Left renal cortex interstitium (tissue), 4 donors: ENCODE data around the gene TRPM5. TPM values are rescaled to one million over a fixed set of nuclear protein-coding genes. Genes with fewer than 3 reads are reported as not detected.

Source experiments
- polyA plus RNA-seq, 4 donors: library from polyadenylated mRNA; unstranded; fragments of 120-200 nt; gene quantifications; one replicate each; pipeline ENCODE4 v1.2.1, GENCODE V29; 2013; ENCODE audit not compliant: insufficient read length in 4 of 4

TRPM5 gene
- polyA plus RNA-seq, 4 donors: 1.7 to 5.0 (median 3.3) TPM

Other genes with a start within 250 kb of the TRPM5 start
- 1 to 10 TPM; 2.1 to 4.5 (median 3.6) TPM for gene ASCL2, start 173.9 kb downstream of the TRPM5 start, polyA plus RNA-seq
- under 1 TPM; 0.52 to 0.96 (median 0.70) TPM for gene C11orf21, start 142.6 kb downstream of the TRPM5 start, polyA plus RNA-seq
- gene TSPAN32, start 142.5 kb downstream of the TRPM5 start, polyA plus RNA-seq: 1 to 10 TPM; 1.9 to 3.4 (median 2.1) TPM
- 100 to 1,000 TPM; 503 to 712 (median 602) TPM for gene CD81, start 67.2 kb downstream of the TRPM5 start, polyA plus RNA-seq
- gene TSSC4, start 43.8 kb downstream of the TRPM5 start, polyA plus RNA-seq: 10 to 100 TPM; 33.2 to 56.3 (median 43.8) TPM
- gene KCNQ1, start 494 bp upstream of the TRPM5 start, polyA plus RNA-seq: 10 to 100 TPM; 10.4 to 14.8 (median 13.1) TPM